HG03378 (cell line): ENCODE measurements around the gene PSMB8.
A peak's percentile ranks its signal among the peaks of the same experiment; 100 is the strongest.
"Not testable (repeated sequence)": the region's sequence is repeated elsewhere in the genome, so short reads cannot be mapped to it uniquely, and the experiment has no call there.

Source experiments
- ATAC-seq: cut with Tn5 transposase; IDR thresholded peaks from one replicate; pipeline ENCODE4 v1.9.1; 2021; ENCODE audit warnings: mild to moderate bottlenecking, moderate library complexity; ENCODE audit not compliant: unreplicated experiment

Gene PSMB8

GRCh38 chr6:32838114-32838958 is 5.5 kb downstream of the PSMB8 start, which contains the start of gene TAP2:
Gene TAP2 (minus strand): TSS chr6:32838739. CDS start chr6:32838233, 506 bp downstream.
- peak; percentile 51 for ATAC-seq

GRCh38 chr6:32837651-32838113 is 6.2 kb downstream of the PSMB8 start:
- no peak for ATAC-seq

GRCh38 chr6:32836873-32837272 is 7.0 kb downstream of the PSMB8 start:
- ATAC-seq = no peak

- ATAC-seq = no peak
Measured at GRCh38 chr6:32835167-32835893, 8.5 kb downstream of the PSMB8 start.

GRCh38 chr6:32833664-32834063 is 10.2 kb downstream of the PSMB8 start:
- ATAC-seq = no peak

- ATAC-seq = no peak
Measured at GRCh38 chr6:32832535-32832934, 11.3 kb downstream of the PSMB8 start.

- no peak for ATAC-seq
Measured at GRCh38 chr6:32830936-32831335, 12.9 kb downstream of the PSMB8 start.

- ATAC-seq = no peak
Measured at GRCh38 chr6:32830017-32830416, 13.8 kb downstream of the PSMB8 start.

- no peak for ATAC-seq
Measured at GRCh38 chr6:32829495-32829894, 14.4 kb downstream of the PSMB8 start.

GRCh38 chr6:32827025-32827424 is 16.8 kb downstream of the PSMB8 start:
- ATAC-seq = no peak

- no peak for ATAC-seq
Measured at GRCh38 chr6:32825966-32826365, 17.9 kb downstream of the PSMB8 start.

- no peak for ATAC-seq
Measured at GRCh38 chr6:32819729-32820128, 24.1 kb downstream of the PSMB8 start.

GRCh38 chr6:32818867-32819266 is 25.0 kb downstream of the PSMB8 start:
- no peak for ATAC-seq

GRCh38 chr6:32816746-32817204 is 27.1 kb downstream of the PSMB8 start, which contains the start of gene HLA-DOB:
Gene HLA-DOB (minus strand): TSS chr6:32817002. CDS start chr6:32816951, 51 bp downstream.
- peak; percentile 50 for ATAC-seq

- ATAC-seq = no peak
Measured at GRCh38 chr6:32815996-32816395, 27.9 kb downstream of the PSMB8 start.

GRCh38 chr6:32815115-32815514 is 28.7 kb downstream of the PSMB8 start:
- ATAC-seq = no peak

- ATAC-seq = no peak
Measured at GRCh38 chr6:32814145-32814544, 29.7 kb downstream of the PSMB8 start.

GRCh38 chr6:32809171-32809570 is 34.7 kb downstream of the PSMB8 start:
- no peak for ATAC-seq

GRCh38 chr6:32807020-32807580 is 36.7 kb downstream of the PSMB8 start:
- ATAC-seq = no peak

GRCh38 chr6:32805404-32805803 is 38.4 kb downstream of the PSMB8 start:
- not testable (repeated sequence) for ATAC-seq

- no peak for ATAC-seq
Measured at GRCh38 chr6:32803416-32803815, 40.4 kb downstream of the PSMB8 start.
